ENCODE data around the gene HOMEZ.

Gene HOMEZ

GRCh38 chr14:23308721-23309445, 23.0 kb upstream of the HOMEZ start:
- TF ChIP-seq REST (IDR thresholded peaks at IDR 0.05; ENCODE audit: insufficient read depth in 1 of 2, low read depth in 2 of 2, low read length in 2 of 2) (no peak), FOXP2 (optimal IDR thresholded peaks at IDR 0.05; ENCODE audit: borderline replicate concordance, extremely low read depth, extremely low read length, insufficient read depth) (no peak), TAF1 (IDR thresholded peaks at IDR 0.05; ENCODE audit: borderline replicate concordance, insufficient read depth, low read length) (no peak), SIN3A (IDR thresholded peaks at IDR 0.05; ENCODE audit: borderline replicate concordance, insufficient read depth, low read length) (no peak), POLR2AphosphoS5 (IDR thresholded peaks at IDR 0.05; ENCODE audit: low read depth, low read length) (no peak)

GRCh38 chr14:23307687-23308644, 22.0 kb upstream of the HOMEZ start:
- TF ChIP-seq REST (IDR thresholded peaks at IDR 0.05; ENCODE audit: insufficient read depth in 1 of 2, low read depth in 2 of 2, low read length in 2 of 2) (no peak), POLR2AphosphoS5 (IDR thresholded peaks at IDR 0.05; ENCODE audit: low read depth, low read length) (no peak), TAF1 (IDR thresholded peaks at IDR 0.05; ENCODE audit: borderline replicate concordance, insufficient read depth, low read length) (no peak)

DNA sequence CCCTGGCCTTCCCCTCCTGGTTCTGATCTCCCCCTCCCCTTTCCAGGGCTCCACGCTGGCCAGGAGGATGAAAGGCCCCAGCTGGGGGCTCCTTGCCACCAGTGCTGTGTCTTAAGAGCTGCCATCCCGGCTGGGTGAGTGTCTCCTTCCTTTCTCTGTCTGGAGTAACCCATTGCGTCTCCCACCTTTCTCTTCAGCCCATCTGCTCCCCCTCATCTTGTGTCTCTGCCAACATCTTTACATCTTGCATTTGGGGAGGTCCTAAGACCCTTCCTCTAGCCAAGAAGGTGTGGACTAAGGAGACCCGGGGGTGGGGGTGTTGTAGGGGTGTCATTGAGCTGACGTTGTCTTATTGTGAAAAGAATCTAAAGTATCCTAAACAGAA, 21.2 kb upstream of the HOMEZ start:
- TF ChIP-seq TAF1 (IDR thresholded peaks at IDR 0.05; ENCODE audit: borderline replicate concordance, insufficient read depth, low read length) (no peak), POLR2AphosphoS5 (IDR thresholded peaks at IDR 0.05; ENCODE audit: low read depth, low read length) (no peak), FOXP2 (optimal IDR thresholded peaks at IDR 0.05; ENCODE audit: borderline replicate concordance, extremely low read depth, extremely low read length, insufficient read depth) (no peak), SIN3A (IDR thresholded peaks at IDR 0.05; ENCODE audit: borderline replicate concordance, insufficient read depth, low read length) (no peak), REST (IDR thresholded peaks at IDR 0.05; ENCODE audit: insufficient read depth in 1 of 2, low read depth in 2 of 2, low read length in 2 of 2) (no peak)

DNA sequence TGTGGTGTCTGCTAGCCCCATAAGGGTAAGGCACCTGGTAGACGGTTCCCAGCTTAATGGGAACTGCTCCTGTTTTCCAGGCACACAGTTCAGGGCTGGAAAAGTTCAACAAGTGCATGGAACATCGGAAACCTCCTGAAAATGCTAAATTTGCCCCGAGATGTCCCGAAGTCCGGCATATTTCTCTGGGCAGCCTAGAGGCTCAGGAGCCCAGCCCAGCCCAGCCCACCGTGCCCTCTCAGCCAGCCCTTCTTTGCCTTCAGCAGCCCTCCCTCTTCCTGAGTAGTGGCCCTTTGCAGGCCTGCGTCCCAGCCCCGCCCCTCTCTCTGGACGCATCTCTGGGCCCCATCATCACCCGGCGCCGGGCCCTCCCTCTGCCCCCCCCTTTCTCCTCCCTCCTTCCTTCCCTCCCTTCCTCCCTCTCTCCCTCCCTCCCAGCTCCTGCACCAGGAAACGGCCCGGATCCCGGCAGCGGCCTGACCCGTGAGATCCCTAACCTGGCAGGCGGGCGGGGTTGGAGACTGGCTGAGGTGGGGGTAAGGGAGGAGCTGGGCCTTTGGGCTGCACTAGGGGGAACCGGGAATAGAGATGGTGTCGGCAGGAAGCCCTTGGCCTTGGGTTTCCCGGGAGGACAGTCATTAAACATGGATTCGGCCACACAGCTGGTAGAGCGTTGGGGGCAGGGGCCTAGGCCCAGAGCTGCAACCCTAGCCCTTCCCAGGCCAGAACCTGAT, 20.6 kb upstream of the HOMEZ start, which contains the start of gene BCL2L2:
Gene BCL2L2 (plus strand): TSS at position 422 of the 734 bp plus-strand sequence. CDS start 935 bp downstream, outside the sequence.
- peak; percentile 62 for TF ChIP-seq FOXP2 (optimal IDR thresholded peaks at IDR 0.05; ENCODE audit: borderline replicate concordance, extremely low read depth, extremely low read length, insufficient read depth)
- no peak for TF ChIP-seq TAF1 (IDR thresholded peaks at IDR 0.05; ENCODE audit: borderline replicate concordance, insufficient read depth, low read length)
- TF ChIP-seq SIN3A (IDR thresholded peaks at IDR 0.05; ENCODE audit: borderline replicate concordance, insufficient read depth, low read length): no peak
- peak; percentile 74 for TF ChIP-seq POLR2AphosphoS5 (IDR thresholded peaks at IDR 0.05; ENCODE audit: low read depth, low read length)
- no peak for TF ChIP-seq REST (IDR thresholded peaks at IDR 0.05; ENCODE audit: insufficient read depth in 1 of 2, low read depth in 2 of 2, low read length in 2 of 2)

Measured in PFSK-1 (cell line).